ENCODE results near the gene TRMT44. TPM values are rescaled to one million over a fixed set of nuclear protein-coding genes. Genes with fewer than 3 reads are reported as not detected.

Gene TRMT44
- polyA plus RNA-seq, 3 donors, result 4.9 to 7.5 (median 6.6) TPM

DNA sequence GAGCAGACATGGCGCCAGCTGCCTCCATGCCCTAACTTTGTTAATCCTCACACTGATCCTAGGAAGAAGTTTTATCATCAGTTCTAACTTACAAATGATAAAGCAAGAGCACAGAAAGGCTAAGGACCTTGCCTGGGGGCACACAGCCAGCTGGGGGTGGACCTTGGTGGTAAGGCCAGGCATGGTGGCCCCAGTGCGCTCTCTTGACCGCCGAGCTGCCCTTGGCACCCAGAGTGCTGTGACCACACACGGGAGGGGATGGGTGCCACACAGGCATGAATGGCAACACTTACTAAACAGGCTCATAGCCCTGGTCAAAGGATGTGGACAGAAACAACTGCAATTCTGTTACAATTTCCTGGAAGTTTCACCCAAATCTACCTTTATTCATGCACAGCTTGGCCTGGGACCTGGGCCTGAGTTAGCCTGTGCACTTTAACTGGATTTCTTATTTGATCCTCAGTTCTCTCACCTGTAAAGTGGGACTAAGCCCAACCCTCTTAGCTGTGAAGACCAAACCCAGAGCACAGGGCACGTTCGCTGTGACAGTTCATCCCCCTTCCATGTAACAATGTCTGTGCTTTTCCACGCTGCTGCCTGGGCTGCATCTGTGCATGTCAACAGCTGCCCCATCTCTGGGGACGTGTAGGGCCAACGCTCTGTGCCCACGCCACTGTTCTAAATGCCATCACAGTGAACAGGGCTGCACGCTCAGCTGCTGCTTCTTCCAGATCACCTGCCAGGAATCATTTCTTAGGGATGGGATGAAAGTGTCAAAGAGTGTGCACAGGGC is 44.9 kb upstream of the TRMT44 start:
- Histone ChIP-seq H3K9ac (ENCODE audit: insufficient read depth, low read length, poor library complexity, severe bottlenecking) (no peak overlapping the region), H2AFZ (ENCODE audit: insufficient read depth, low read depth, low read length, poor library complexity, severe bottlenecking) (no peak overlapping the region), H3K79me2 (ENCODE audit: insufficient read depth, low read length) (no peaks in the 10 kb centered on the region), H3K36me3 (replicated peaks in 1 of 2; ENCODE audit: control insufficient read depth in 1 of 2, insufficient read depth in 2 of 2, low read length in 2 of 2) (peaks cover 40 to 59% of the 10 kb centered on the region in 2 donors), H3K27me3 (ENCODE audit: control insufficient read depth in 2 of 2, insufficient read depth in 2 of 2, low read length in 2 of 2) (no peaks in the 10 kb centered on the region), H3K4me1 (ENCODE audit: control insufficient read depth in 1 of 2, insufficient read depth in 2 of 2, low read length in 2 of 2) (no peaks in the 10 kb centered on the region), H3K9me3 (replicated peaks in 1 of 2; ENCODE audit: control insufficient read depth in 1 of 2, insufficient read depth in 1 of 2, low read length in 2 of 2) (no peaks in the 10 kb centered on the region), H3K4me2 (replicated peaks; ENCODE audit: extremely low read depth, low read length, poor library complexity, severe bottlenecking) (no peak overlapping the region), H3K4me3 (replicated peaks in 1 of 3; ENCODE audit: low read depth in 2 of 3, low read length in 3 of 3) (no peak overlapping the region), H4K20me1 (ENCODE audit: insufficient read depth, low read length) (no peaks in the 10 kb centered on the region), H3K27ac (ENCODE audit: low read depth in 1 of 2, low read length in 2 of 2) (no peak overlapping the region)
- Mint-ChIP-seq H3K4me3 (no peak overlapping the region), H3K9me3 (no peaks in the 10 kb centered on the region), H3K27me3 (ENCODE audit: low read depth in 3 of 3) (no peaks in the 10 kb centered on the region), H3K4me1 (peaks cover 4% of the 10 kb centered on the region), H3K27ac (peak overlapping the region in 1 of 7 donors; percentile 24), H3K36me3 (peaks cover 58 to 65% of the 10 kb centered on the region in 2 donors)
- intact Hi-C loops (cut with micrococcal nuclease), result no loop called here
- 96% methylated on average over 9 of the region's 12 CpGs for WGBS (ENCODE audit: insufficient coverage)
- DNase-seq, result no peak
- TF ChIP-seq, protein P1, sequence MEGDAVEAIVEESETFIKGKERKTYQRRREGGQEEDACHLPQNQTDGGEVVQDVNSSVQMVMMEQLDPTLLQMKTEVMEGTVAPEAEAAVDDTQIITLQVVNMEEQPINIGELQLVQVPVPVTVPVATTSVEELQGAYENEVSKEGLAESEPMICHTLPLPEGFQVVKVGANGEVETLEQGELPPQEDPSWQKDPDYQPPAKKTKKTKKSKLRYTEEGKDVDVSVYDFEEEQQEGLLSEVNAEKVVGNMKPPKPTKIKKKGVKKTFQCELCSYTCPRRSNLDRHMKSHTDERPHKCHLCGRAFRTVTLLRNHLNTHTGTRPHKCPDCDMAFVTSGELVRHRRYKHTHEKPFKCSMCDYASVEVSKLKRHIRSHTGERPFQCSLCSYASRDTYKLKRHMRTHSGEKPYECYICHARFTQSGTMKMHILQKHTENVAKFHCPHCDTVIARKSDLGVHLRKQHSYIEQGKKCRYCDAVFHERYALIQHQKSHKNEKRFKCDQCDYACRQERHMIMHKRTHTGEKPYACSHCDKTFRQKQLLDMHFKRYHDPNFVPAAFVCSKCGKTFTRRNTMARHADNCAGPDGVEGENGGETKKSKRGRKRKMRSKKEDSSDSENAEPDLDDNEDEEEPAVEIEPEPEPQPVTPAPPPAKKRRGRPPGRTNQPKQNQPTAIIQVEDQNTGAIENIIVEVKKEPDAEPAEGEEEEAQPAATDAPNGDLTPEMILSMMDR (IDR thresholded peaks at IDR 0.05), result no peak

DNA sequence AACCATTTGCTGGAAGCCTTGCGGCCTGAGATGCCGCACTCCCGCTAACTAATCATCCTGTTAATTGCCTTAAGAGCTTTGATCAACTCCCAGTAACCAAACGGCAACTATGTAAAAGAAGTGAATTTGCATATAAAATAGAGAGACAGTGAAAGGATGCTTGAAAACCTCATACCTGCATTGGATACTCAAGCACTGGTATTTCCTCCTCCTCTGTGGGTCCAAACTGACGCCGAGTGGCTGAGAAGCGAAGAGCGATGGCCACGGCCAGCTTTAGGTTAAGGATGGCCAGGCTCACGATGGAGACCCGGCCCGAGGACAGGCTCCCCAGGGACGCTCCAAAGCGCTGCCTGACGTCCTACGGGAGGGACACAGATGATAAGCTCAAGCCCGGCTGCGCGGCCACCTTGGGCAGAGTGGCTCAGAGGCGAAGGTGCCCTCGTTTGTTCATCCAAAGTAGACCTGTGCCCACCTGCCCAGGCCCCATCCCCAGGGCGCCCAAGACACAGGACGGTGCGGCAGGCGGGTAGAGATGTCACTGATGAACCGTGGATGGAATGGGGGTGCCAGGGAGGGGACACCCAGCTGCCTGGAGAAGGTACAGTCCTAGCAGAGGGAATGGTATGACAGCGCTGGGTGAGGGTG is 43.7 kb upstream of the TRMT44 start:
- peak overlapping the region in 2 of 7 donors; percentile 31 to 33 for H3K27ac Mint-ChIP-seq
- no peaks in the 10 kb centered on the region for H3K27me3 Mint-ChIP-seq (ENCODE audit: low read depth in 3 of 3)
- H3K9me3 ChIP-seq (replicated peaks in 1 of 2; ENCODE audit: control insufficient read depth in 1 of 2, insufficient read depth in 1 of 2, low read length in 2 of 2), result no peaks in the 10 kb centered on the region

More for the DNA sequence above, 43.7 kb upstream of the TRMT44 start:
- Histone ChIP-seq H3K9ac (ENCODE audit: insufficient read depth, low read length, poor library complexity, severe bottlenecking) (no peak overlapping the region), H4K20me1 (ENCODE audit: insufficient read depth, low read length) (no peaks in the 10 kb centered on the region), H3K4me2 (replicated peaks; ENCODE audit: extremely low read depth, low read length, poor library complexity, severe bottlenecking) (no peak overlapping the region), H3K36me3 (replicated peaks in 1 of 2; ENCODE audit: control insufficient read depth in 1 of 2, insufficient read depth in 2 of 2, low read length in 2 of 2) (peaks cover 38 to 50% of the 10 kb centered on the region in 2 donors), H3K27ac (ENCODE audit: low read depth in 1 of 2, low read length in 2 of 2) (no peak overlapping the region), H3K4me1 (ENCODE audit: control insufficient read depth in 1 of 2, insufficient read depth in 2 of 2, low read length in 2 of 2) (peaks cover 3% of the 10 kb centered on the region in 2 donors), H2AFZ (ENCODE audit: insufficient read depth, low read depth, low read length, poor library complexity, severe bottlenecking) (no peak overlapping the region), H3K4me3 (replicated peaks in 1 of 3; ENCODE audit: low read depth in 2 of 3, low read length in 3 of 3) (no peak overlapping the region), H3K27me3 (ENCODE audit: control insufficient read depth in 2 of 2, insufficient read depth in 2 of 2, low read length in 2 of 2) (no peaks in the 10 kb centered on the region), H3K79me2 (ENCODE audit: insufficient read depth, low read length) (no peaks in the 10 kb centered on the region)
- intact Hi-C loops (cut with micrococcal nuclease), result no loop called here
- 97% methylated on average over 23 of the region's 27 CpGs for WGBS (ENCODE audit: insufficient coverage)
- Mint-ChIP-seq H3K36me3 (peaks cover 53 to 67% of the 10 kb centered on the region in 2 donors), H3K9me3 (peaks cover 0 to 4% (median 3%) of the 10 kb centered on the region in 7 donors), H3K4me1 (peaks cover 13% of the 10 kb centered on the region), H3K4me3 (no peak overlapping the region)
- DNase-seq, result no peak
- TF ChIP-seq, protein P1 (IDR thresholded peaks at IDR 0.05), result no peak

All from CD14-positive monocyte (primary cell).